GM20000 (cell line): ENCODE data around the gene BICDL2.

Experiments used
- DNase-seq: peaks from one replicate; pipeline ENCODE4 v3.0.0; 2012; ENCODE audit warnings: low spot score
- TF ChIP-seq, protein P1 (sequence below): IDR thresholded peaks from 2 replicates; pipeline ENCODE4 v1.5.1; 2012; ENCODE audit warnings: mild to moderate bottlenecking, control low read depth; ENCODE audit errors: extremely low read depth, missing control alignments

BICDL2 gene

GRCh38 chr16:2996298-2996697, 40.4 kb downstream of the BICDL2 start:
- DNase-seq, result no peak
- TF ChIP-seq, protein P1, sequence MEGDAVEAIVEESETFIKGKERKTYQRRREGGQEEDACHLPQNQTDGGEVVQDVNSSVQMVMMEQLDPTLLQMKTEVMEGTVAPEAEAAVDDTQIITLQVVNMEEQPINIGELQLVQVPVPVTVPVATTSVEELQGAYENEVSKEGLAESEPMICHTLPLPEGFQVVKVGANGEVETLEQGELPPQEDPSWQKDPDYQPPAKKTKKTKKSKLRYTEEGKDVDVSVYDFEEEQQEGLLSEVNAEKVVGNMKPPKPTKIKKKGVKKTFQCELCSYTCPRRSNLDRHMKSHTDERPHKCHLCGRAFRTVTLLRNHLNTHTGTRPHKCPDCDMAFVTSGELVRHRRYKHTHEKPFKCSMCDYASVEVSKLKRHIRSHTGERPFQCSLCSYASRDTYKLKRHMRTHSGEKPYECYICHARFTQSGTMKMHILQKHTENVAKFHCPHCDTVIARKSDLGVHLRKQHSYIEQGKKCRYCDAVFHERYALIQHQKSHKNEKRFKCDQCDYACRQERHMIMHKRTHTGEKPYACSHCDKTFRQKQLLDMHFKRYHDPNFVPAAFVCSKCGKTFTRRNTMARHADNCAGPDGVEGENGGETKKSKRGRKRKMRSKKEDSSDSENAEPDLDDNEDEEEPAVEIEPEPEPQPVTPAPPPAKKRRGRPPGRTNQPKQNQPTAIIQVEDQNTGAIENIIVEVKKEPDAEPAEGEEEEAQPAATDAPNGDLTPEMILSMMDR, result no peak

DNA sequence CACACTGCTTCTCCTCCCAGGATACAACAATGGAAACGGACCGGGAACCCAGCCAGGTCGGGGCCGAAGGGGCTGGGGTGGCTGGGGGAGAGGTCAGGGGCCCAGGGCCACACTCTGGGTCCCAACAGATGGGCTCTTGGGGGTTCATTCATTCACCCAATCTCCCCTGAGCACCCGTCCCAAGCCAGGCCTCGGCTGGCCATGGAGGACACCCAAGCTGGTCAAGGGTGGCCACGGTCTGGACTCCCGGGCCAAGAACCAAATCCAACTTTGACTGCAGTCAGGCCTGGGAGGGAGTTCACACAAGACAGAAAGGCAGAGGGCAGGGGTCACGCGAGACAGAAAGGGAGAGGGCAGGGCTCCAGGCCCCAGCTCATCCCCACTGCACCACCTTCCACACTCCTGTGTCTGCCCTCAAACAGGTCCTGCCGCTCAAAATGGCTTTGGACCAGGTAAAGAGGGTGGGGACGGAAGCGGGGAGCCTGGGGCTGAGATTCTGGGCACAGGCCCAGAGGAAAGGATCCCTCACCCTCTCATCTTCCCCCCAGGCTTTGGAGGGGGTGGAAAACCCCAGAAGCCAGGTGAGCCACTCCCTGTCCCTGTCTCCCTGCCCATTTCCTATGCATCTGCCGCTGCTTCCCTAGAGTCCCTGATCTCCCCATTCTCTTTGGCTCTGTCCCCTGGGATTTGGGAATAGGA, 44.2 kb downstream of the BICDL2 start:
- TF ChIP-seq, protein P1, result no peak
- DNase-seq, result no peak

GRCh38 chr16:2991566-2992261, 45.0 kb downstream of the BICDL2 start:
- TF ChIP-seq, protein P1, result no peak
- DNase-seq, result no peak

DNA sequence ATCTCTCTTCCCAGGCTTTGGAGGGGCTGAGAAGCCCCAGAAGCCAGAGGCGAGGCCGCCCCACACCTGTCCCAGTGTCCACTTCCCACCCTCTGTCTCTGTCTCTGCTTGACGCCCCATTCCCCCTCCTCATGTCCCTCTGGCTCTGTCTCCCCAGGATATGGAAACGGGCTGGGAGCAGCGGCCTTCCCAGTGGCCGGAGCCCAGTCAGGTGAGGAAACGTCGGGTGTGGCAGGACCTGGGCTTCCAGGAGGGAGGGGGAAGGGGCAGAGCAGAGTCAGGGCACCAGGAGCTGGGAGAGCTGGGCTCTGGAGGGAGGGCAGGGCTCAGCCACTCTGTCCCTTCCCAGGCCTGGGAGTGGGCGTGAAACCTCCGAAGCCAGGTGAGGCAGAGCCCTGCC, 45.9 kb downstream of the BICDL2 start:
- TF ChIP-seq, protein P1, result no peak
- DNase-seq, result no peak

DNA sequence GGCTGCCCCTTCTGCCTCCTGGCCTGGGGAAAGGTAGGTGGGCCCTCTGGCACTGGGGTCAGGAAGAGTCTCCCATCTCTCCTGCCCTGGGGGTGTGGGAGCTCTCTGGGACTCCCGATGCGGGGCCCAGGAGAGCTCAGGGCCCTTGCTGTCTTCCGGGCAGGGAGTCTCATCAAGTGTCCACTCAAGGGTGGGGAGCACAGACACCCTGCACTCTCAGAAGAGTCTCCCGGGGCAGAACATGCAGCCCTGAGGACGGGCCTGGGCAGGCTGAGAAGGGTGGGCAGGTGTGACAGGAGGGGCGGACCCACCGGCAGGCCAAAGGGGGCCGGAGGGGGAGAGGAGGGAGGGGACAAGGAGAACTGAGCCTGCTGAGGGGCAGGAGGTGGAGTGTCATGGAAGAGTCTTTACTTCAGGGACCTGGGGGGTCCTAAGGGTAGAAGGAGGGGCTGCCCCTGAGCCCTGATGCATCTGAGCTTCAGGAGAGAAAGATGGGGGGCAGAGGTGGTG, 48.1 kb downstream of the BICDL2 start:
- TF ChIP-seq, protein P1, result no peak
- no peak for DNase-seq

- TF ChIP-seq, protein P1, result no peak
- no peak for DNase-seq
These were observed 48.9 kb downstream of the BICDL2 start for GRCh38 chr16:2987833-2988232.

DNA sequence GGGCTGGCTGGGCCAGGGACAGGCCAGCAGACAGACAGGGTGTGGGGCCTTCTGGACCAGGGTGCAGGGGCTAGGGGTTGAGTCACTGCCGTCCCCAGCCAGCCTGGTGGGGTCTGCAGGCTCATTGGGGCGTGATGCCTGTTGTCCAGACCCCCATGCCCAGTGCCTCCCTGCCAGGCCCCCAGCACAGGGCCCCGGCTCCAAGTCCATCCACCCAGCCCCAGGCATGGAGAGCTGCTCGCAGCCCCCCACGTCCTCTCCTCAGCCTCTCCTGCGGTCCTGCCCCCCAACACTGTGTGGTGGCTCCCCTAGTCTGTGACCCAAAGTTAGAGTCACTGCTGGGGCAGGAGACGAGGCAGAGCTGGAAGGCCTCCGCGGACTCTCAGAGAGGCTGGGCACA, 49.5 kb downstream of the BICDL2 start:
- no peak for DNase-seq
- TF ChIP-seq, protein P1, result no peak
